HEK293 (cell line): ENCODE data around the gene RAB1A.

Experiments
- CTCF ChIA-PET: fragments of 350-600 bp; formaldehyde crosslinking; extraction: SDS; loops from one replicate; lab custom pipeline; 2021; ENCODE audit warnings: antibody characterized with exemption; lab: Yijun Ruan, JAX
- POLR2A ChIA-PET: fragments of 300-600 bp; formaldehyde crosslinking; extraction: SDS; loops from one replicate; lab custom pipeline; 2020; ENCODE audit warnings: antibody characterized with exemption, inconsistent platforms; lab: Yijun Ruan, JAX
- H3K27ac ChIP-seq: fragments of 200-500 bp; sonication (Bioruptor generic); 2 replicates; pipeline ENCODE4 v1.5.1; 2014; ENCODE audit warnings: low read depth, low read length, control low read depth, inconsistent platforms; ENCODE audit errors: extremely low read depth
- H3K36me3 ChIP-seq, 2 experiments: fragments of 200-500 bp in 1 of 2; sonication (Bioruptor generic) in 1 of 2; 1 replicate in 1 of 2; 2 replicates in 1 of 2; pipeline ENCODE4 v1.5.1; 2014 to 2017; ENCODE audit warnings: inconsistent platforms in 2 of 2, low read length in 2 of 2; ENCODE audit not compliant: control insufficient read depth in 2 of 2, insufficient read depth in 1 of 2
- H3K4me1 ChIP-seq: fragments of 200-500 bp; sonication (Bioruptor generic); 2 replicates; pipeline ENCODE4 v1.5.1; 2014; ENCODE audit warnings: mild to moderate bottlenecking, low read length, inconsistent platforms; ENCODE audit not compliant: control insufficient read depth, insufficient read depth
- H3K4me3 ChIP-seq: 2 replicates; pipeline ENCODE4 v1.5.1; 2011; ENCODE audit warnings: low read depth, mild to moderate bottlenecking, control low read depth, low read length, moderate library complexity
- H3K9me3 ChIP-seq: fragments of 200-500 bp; sonication (Bioruptor generic); 2 replicates; pipeline ENCODE4 v1.5.1; 2014; ENCODE audit warnings: low read depth, low read length, inconsistent platforms; ENCODE audit not compliant: control insufficient read depth, insufficient read depth
- HOXD13 ChIP-seq: sonication (generic); formaldehyde crosslinking; IDR thresholded peaks from 2 replicates; pipeline ENCODE4 v1.8.0; 2022; ENCODE audit warnings: missing genetic modification reagents, borderline replicate concordance
- KLF16 ChIP-seq: fragments of 450-650 bp; formaldehyde crosslinking; IDR thresholded peaks from 2 replicates; pipeline ENCODE4 v1.5.1; 2017; ENCODE audit warnings: missing biosample characterization, missing genetic modification characterization
- OSR2 ChIP-seq: fragments of 450-650 bp; formaldehyde crosslinking; IDR thresholded peaks from 2 replicates; pipeline ENCODE4 v1.5.1; 2016; ENCODE audit warnings: missing biosample characterization, missing genetic modification characterization
- ZBTB21 ChIP-seq: fragments of 450-650 bp; formaldehyde crosslinking; IDR thresholded peaks from 2 replicates; pipeline ENCODE4 v1.5.1; 2017; ENCODE audit warnings: missing biosample characterization, missing genetic modification characterization
- ZBTB49 ChIP-seq: fragments of 450-650 bp; formaldehyde crosslinking; IDR thresholded peaks from 2 replicates; pipeline ENCODE4 v1.5.1; 2016; ENCODE audit warnings: missing biosample characterization, missing genetic modification characterization, low read depth
- ZNF362 ChIP-seq: fragments of 450-650 bp; formaldehyde crosslinking; IDR thresholded peaks from 2 replicates; pipeline ENCODE4 v1.5.1; 2016; ENCODE audit warnings: missing biosample characterization, missing genetic modification characterization
- ZNF394 ChIP-seq: fragments of 450-650 bp; formaldehyde crosslinking; IDR thresholded peaks from 2 replicates; pipeline ENCODE4 v1.5.1; 2016; ENCODE audit warnings: missing biosample characterization, missing genetic modification characterization, mild to moderate bottlenecking, moderate library complexity, borderline replicate concordance
- ZNF404 ChIP-seq: fragments of 450-650 bp; formaldehyde crosslinking; IDR thresholded peaks from 2 replicates; pipeline ENCODE4 v1.5.1; 2017; ENCODE audit warnings: missing biosample characterization, missing genetic modification characterization
- ZNF792 ChIP-seq: fragments of 450-650 bp; formaldehyde crosslinking; IDR thresholded peaks from 2 replicates; pipeline ENCODE4 v1.5.1; 2016; ENCODE audit warnings: missing biosample characterization, missing genetic modification characterization
- ZSCAN18 ChIP-seq: fragments of 450-650 bp; formaldehyde crosslinking; IDR thresholded peaks from 2 replicates; pipeline ENCODE4 v1.5.1; 2016; ENCODE audit warnings: missing biosample characterization, missing genetic modification characterization
- ZSCAN5A ChIP-seq: fragments of 450-650 bp; formaldehyde crosslinking; IDR thresholded peaks from 2 replicates; pipeline ENCODE4 v1.5.1; 2016; ENCODE audit warnings: missing biosample characterization, missing genetic modification characterization

Gene RAB1A

GRCh38 chr2:65122313-65122712 is 7.6 kb downstream of the RAB1A start:
- Histone ChIP-seq H3K36me3 (no peaks in the 10 kb centered on the region; a peak in 1 of 3 replicates), H3K4me3 (no peak overlapping the region), H3K9me3 (no peaks in the 10 kb centered on the region), H3K27ac (no peak overlapping the region), H3K4me1 (peaks cover 17% of the 10 kb centered on the region)
- no peak for TF ChIP-seq HOXD13 (CRISPR knock-in tag)
- TF ChIP-seq ZNF394 (tag by site-specific recombination): no peak
- TF ChIP-seq ZBTB21: no peak
- no peak for TF ChIP-seq ZSCAN5A (tag by site-specific recombination)
- TF ChIP-seq ZNF792 (tag by site-specific recombination): no peak
- no peak for TF ChIP-seq ZBTB49 (tag by site-specific recombination)
- TF ChIP-seq ZSCAN18 (tag by site-specific recombination): no peak
- CTCF ChIA-PET: no interaction called here
- POLR2A ChIA-PET: no interaction called here

- no peak overlapping the region for H3K4me3 ChIP-seq
- H3K4me1 ChIP-seq: peaks cover 10% of the 10 kb centered on the region
- TF ChIP-seq KLF16 (tag by site-specific recombination) (no peak), OSR2 (no peak), ZNF362 (tag by site-specific recombination) (0 out of 2 replicates have a peak, but pooled peaks have one; percentile 33)
- ChIA-PET CTCF (no interaction called here), POLR2A (no interaction called here)
- no peaks in the 10 kb centered on the region for H3K9me3 ChIP-seq
- H3K27ac ChIP-seq: no peak overlapping the region; the same call in 1 of the 2 replicates
- H3K36me3 ChIP-seq: no peaks in the 10 kb centered on the region; a peak in 1 of 3 replicates
Measured at GRCh38 chr2:65120990-65121693, 8.8 kb downstream of the RAB1A start.

GRCh38 chr2:65116645-65117044 is 13.3 kb downstream of the RAB1A start:
- Histone ChIP-seq H3K4me3 (no peak overlapping the region), H3K27ac (no peak overlapping the region), H3K9me3 (no peaks in the 10 kb centered on the region), H3K36me3 (no peaks in the 10 kb centered on the region; a peak in 1 of 3 replicates), H3K4me1 (peaks cover 2% of the 10 kb centered on the region)
- no peak for TF ChIP-seq ZNF404
- ChIA-PET POLR2A (no interaction called here), CTCF (no interaction called here)
